Tibial nerve (tissue), 4 donors: ENCODE data around the gene UBIAD1.
A peak's percentile ranks its signal among the peaks of the same experiment; 100 is the strongest.

Source experiments
- CTCF ChIP-seq, 5 experiments: fragments of 200-600 bp in 3 of 5; fragments of 450-650 bp in 2 of 5; sonication (generic) in 3 of 5; IDR thresholded peaks; one replicate each; pipeline ENCODE4 v1.5.1; 2016 to 2019; ENCODE audit warnings: antibody characterized with exemption in 5 of 5, mild to moderate bottlenecking in 3 of 5, moderate library complexity in 2 of 5
- EP300 ChIP-seq, 2 donors: sonication (generic); formaldehyde crosslinking; IDR thresholded peaks; one replicate each; pipeline ENCODE4 v1.6.1; 2017; ENCODE audit warnings: antibody characterized with exemption in 2 of 2, mild to moderate bottlenecking in 1 of 2

DNA sequence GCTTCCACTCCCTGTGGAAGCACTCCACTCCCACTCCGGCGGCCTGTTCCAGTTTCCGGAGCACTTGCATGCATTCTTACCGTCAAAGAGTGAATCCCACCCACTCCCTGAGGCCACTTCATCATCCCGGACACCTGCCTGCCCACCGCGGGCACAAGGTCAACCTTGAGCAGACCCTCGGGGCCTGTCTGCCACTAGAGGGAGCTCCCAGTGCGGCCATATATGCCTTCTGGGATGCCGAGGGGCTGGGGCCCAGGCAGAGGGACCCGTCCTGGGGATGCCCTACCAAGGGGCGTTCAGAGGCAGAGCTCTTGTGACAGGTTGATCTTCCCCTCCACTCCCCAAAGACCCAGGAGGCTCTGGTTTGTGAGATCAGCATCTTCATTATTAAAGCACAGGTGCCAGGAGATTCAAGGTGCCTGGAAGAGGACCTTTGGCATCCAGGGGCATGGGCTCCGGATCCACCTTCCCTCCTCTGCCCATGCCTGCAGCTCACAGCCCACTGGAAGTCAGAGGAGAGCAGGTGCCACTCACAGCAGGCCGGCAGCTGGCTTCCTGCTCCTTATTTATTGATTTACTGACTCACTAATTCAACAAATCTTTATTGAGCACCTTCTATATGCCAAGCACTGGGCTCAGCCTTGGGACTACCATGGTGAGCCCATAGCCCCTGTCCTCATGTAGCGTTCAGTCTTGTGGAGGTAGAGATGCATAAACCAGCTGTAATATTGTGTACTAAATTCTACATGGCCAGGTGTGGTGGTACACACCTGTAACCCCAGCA is 47.3 kb downstream of the UBIAD1 start:
- TF ChIP-seq CTCF (IDR thresholded peaks at IDR 0.05) (peak in 3 of 5 experiments; percentile 10 to 29 (median 13)), EP300 (IDR thresholded peaks at IDR 0.05) (no peak)
